H1 (cell line): ENCODE results near the gene CKAP5.

Source experiments
- POLR2A ChIP-seq, 2 experiments: IDR thresholded peaks; 1 replicate in 1 of 2; 2 replicates in 1 of 2; pipeline ENCODE4 v1.6.1; 2011; ENCODE audit warnings: low read depth in 2 of 2, low read length in 2 of 2, mild to moderate bottlenecking in 2 of 2; ENCODE audit errors: control extremely low read depth in 1 of 2
- TF ChIP-seq, protein P1 (sequence below): IDR thresholded peaks from 2 replicates; pipeline ENCODE4 v1.6.1; 2012; ENCODE audit warnings: low read length, inconsistent platforms

DNA sequence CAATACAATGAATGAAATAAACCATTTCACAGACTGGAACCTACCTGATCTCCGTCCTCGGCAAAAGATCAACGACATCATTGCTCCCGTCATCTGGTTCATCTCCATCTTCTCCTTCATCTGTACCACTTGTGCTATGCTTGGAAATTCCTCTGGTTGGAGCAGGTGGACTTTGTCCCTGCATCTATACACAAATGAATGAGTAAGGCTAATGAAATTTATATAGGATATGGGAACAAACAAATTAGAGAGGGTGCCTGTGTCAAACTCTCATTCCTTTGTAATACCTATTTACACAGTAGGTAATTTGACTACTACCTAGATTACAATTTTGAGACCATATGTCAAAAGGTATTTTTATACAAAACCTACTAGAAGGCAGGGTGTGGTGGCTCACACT lies 67.7 kb downstream of the CKAP5 start:
- no peak for TF ChIP-seq POLR2A (IDR thresholded peaks at IDR 0.05; ENCODE audit: control extremely low read depth in 1 of 2, low read depth in 2 of 2, low read length in 2 of 2)
- TF ChIP-seq, protein P1, sequence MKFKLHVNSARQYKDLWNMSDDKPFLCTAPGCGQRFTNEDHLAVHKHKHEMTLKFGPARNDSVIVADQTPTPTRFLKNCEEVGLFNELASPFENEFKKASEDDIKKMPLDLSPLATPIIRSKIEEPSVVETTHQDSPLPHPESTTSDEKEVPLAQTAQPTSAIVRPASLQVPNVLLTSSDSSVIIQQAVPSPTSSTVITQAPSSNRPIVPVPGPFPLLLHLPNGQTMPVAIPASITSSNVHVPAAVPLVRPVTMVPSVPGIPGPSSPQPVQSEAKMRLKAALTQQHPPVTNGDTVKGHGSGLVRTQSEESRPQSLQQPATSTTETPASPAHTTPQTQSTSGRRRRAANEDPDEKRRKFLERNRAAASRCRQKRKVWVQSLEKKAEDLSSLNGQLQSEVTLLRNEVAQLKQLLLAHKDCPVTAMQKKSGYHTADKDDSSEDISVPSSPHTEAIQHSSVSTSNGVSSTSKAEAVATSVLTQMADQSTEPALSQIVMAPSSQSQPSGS: no peak
